Neural cell (in vitro differentiated cells): Measurements from ENCODE around the gene GNAQ. TPM values are rescaled to one million over a fixed set of nuclear protein-coding genes. Genes with fewer than 3 reads are reported as not detected.

Experiments used
- H2AFZ ChIP-seq: fragments of 200-600, 300-800 bp; sonication (generic), shearing (Covaris generic); 2 replicates; pipeline ENCODE4 v1.6.0; 2014; ENCODE audit warnings: low read depth, mild to moderate bottlenecking, antibody characterized with exemption, low read length, moderate library complexity
- H3F3A ChIP-seq: fragments of 200-600 bp; shearing (Covaris generic); 2 replicates; pipeline ENCODE4 v1.6.1; 2016; ENCODE audit warnings: mild to moderate bottlenecking, moderate library complexity, mixed read lengths, antibody characterized with exemption, low read length; ENCODE audit not compliant: insufficient read depth, poor library complexity, severe bottlenecking
- H3K27ac ChIP-seq: fragments of 200-600, 300-800 bp; sonication (generic), shearing (Covaris generic); 2 replicates; pipeline ENCODE4 v1.5.1; 2014; ENCODE audit warnings: mild to moderate bottlenecking, low read length, moderate library complexity
- H3K27me3 ChIP-seq: fragments of 300-800, 200-600 bp; sonication (generic), shearing (Covaris generic); 2 replicates; pipeline ENCODE4 v1.6.0; 2014; ENCODE audit warnings: mild to moderate bottlenecking, low read depth, low read length, moderate library complexity; ENCODE audit not compliant: insufficient read depth
- H3K36me3 ChIP-seq: fragments of 300-800, 200-600 bp; sonication (generic), shearing (Covaris generic); 2 replicates; pipeline ENCODE4 v1.5.1; 2014; ENCODE audit warnings: mild to moderate bottlenecking, antibody characterized with exemption, low read length, moderate library complexity; ENCODE audit not compliant: insufficient read depth
- H3K4me2 ChIP-seq: fragments of 300-800, 200-600 bp; sonication (generic), shearing (Covaris generic); 2 replicates; pipeline ENCODE4 v1.6.0; 2014; ENCODE audit warnings: mild to moderate bottlenecking, low read length
- H3K4me3 ChIP-seq: fragments of 300-800, 200-600 bp; sonication (generic), shearing (Covaris generic); 2 replicates; pipeline ENCODE4 v1.5.1; 2014; ENCODE audit warnings: mild to moderate bottlenecking, low read length, moderate library complexity
- H3K79me2 ChIP-seq: fragments of 200-600 bp; shearing (Covaris generic); replicated peaks from 2 replicates; pipeline ENCODE4 v1.6.0; 2014; ENCODE audit warnings: mild to moderate bottlenecking, low read length, moderate library complexity; ENCODE audit not compliant: insufficient read depth
- H3K9ac ChIP-seq: fragments of 300-800, 200-600 bp; sonication (generic), shearing (Covaris generic); 2 replicates; pipeline ENCODE4 v1.6.1; 2016; ENCODE audit warnings: mild to moderate bottlenecking, low read length, mixed read lengths
- H3K9me2 ChIP-seq: fragments of 200-600 bp; shearing (Covaris generic); 2 replicates; pipeline ENCODE4 v1.6.1; 2016; ENCODE audit warnings: mild to moderate bottlenecking, low read length, mixed read lengths; ENCODE audit not compliant: insufficient read depth
- H3K9me3 ChIP-seq: fragments of 200-600, 300-800 bp; sonication (generic), shearing (Covaris generic); 2 replicates; pipeline ENCODE4 v1.6.1; 2016; ENCODE audit warnings: mild to moderate bottlenecking, mixed run types, low read length, moderate library complexity, mixed read lengths
- H4K20me1 ChIP-seq: fragments of 200-600 bp; shearing (Covaris generic); 2 replicates; pipeline ENCODE4 v1.6.1; 2016; ENCODE audit warnings: mild to moderate bottlenecking, mixed run types; ENCODE audit not compliant: insufficient read depth
- CTCF ChIP-seq: fragments of 450-650 bp; IDR thresholded peaks from 2 replicates; pipeline ENCODE4 v1.5.1; 2014; ENCODE audit warnings: antibody characterized with exemption, mild to moderate bottlenecking, moderate library complexity; ENCODE audit not compliant: poor library complexity, severe bottlenecking
- EP300 ChIP-seq: fragments of 450-650 bp; conservative IDR thresholded peaks from 2 replicates; pipeline ENCODE4 v1.6.1; 2014; ENCODE audit warnings: antibody characterized with exemption, mild to moderate bottlenecking, moderate library complexity; ENCODE audit not compliant: poor library complexity, severe bottlenecking
- EZH2 ChIP-seq: fragments of 200-600, 300-800 bp; shearing (Covaris generic), sonication (generic); IDR thresholded peaks from 2 replicates; pipeline ENCODE4 v1.6.1; 2014; ENCODE audit warnings: antibody characterized with exemption, low read length, borderline replicate concordance, mild to moderate bottlenecking; ENCODE audit not compliant: insufficient read depth, poor library complexity, severe bottlenecking
- MXI1 ChIP-seq: fragments of 450-650 bp; conservative IDR thresholded peaks from 2 replicates; pipeline ENCODE4 v1.6.1; 2014; ENCODE audit warnings: antibody characterized with exemption, mild to moderate bottlenecking; ENCODE audit not compliant: poor library complexity, severe bottlenecking
- POLR2AphosphoS5 ChIP-seq: IDR thresholded peaks from 2 replicates; pipeline ENCODE4 v1.6.1; 2012
- RAD21 ChIP-seq: fragments of 450-650 bp; conservative IDR thresholded peaks from 2 replicates; pipeline ENCODE4 v1.6.1; 2014; ENCODE audit warnings: antibody characterized with exemption, mild to moderate bottlenecking, moderate library complexity
- REST ChIP-seq: IDR thresholded peaks from 2 replicates; pipeline ENCODE4 v1.6.1; 2012; ENCODE audit warnings: borderline replicate concordance
- SMC3 ChIP-seq: fragments of 450-650 bp; conservative IDR thresholded peaks from 2 replicates; pipeline ENCODE4 v1.6.1; 2014; ENCODE audit warnings: antibody characterized with exemption, mild to moderate bottlenecking, moderate library complexity; ENCODE audit not compliant: poor library complexity
- TAF1 ChIP-seq: IDR thresholded peaks from 2 replicates; pipeline ENCODE4 v1.6.1; 2012; ENCODE audit warnings: low read depth
- polyA plus RNA-seq: library from polyadenylated mRNA; depleted of rRNA; stranded (reverse); fragments of >200 nt; gene quantifications from 2 replicates; pipeline ENCODE4 v1.2.3, GENCODE V29; 2014

The GNAQ gene
- polyA plus RNA-seq, 1 donor from 2014 or later: 86.7 TPM

GRCh38 chr9:77826621-77827020, 205.0 kb downstream of the GNAQ start:
- H3K4me2 ChIP-seq: no peak overlapping the region

GRCh38 chr9:77826116-77826515, 205.5 kb downstream of the GNAQ start:
- H3K27me3 ChIP-seq: no peaks in the 10 kb centered on the region
- no peaks in the 10 kb centered on the region for H3K9me2 ChIP-seq
- H3K9ac ChIP-seq: no peak overlapping the region
- no peaks in the 10 kb centered on the region for H3K9me3 ChIP-seq
- H3K27ac ChIP-seq: no peak overlapping the region
- no peak overlapping the region for H3K4me3 ChIP-seq
- no peaks in the 10 kb centered on the region for H3K36me3 ChIP-seq
- no peak overlapping the region for H2AFZ ChIP-seq
- no peaks in the 10 kb centered on the region for H4K20me1 ChIP-seq
- H3F3A ChIP-seq: no peaks in the 10 kb centered on the region
- no peak overlapping the region for H3K4me2 ChIP-seq
- peaks cover 17% of the 10 kb centered on the region for H3K79me2 ChIP-seq
- TF ChIP-seq REST (no peak), MXI1 (no peak), CTCF (no peak), SMC3 (no peak), TAF1 (no peak), RAD21 (no peak)

More at GRCh38 chr9:77826621-77827020, 205.0 kb downstream of the GNAQ start:
- Histone ChIP-seq H2AFZ (no peak overlapping the region), H3K9me2 (no peaks in the 10 kb centered on the region), H3K36me3 (no peaks in the 10 kb centered on the region), H3K27ac (no peak overlapping the region), H3K9me3 (no peaks in the 10 kb centered on the region), H3F3A (no peaks in the 10 kb centered on the region), H3K9ac (no peak overlapping the region), H4K20me1 (no peaks in the 10 kb centered on the region), H3K27me3 (no peaks in the 10 kb centered on the region), H3K79me2 (peaks cover 19% of the 10 kb centered on the region), H3K4me3 (no peak overlapping the region)
- TF ChIP-seq RAD21: no peak
- no peak for TF ChIP-seq SMC3
- TF ChIP-seq REST: no peak
- TF ChIP-seq EZH2: no peak
- no peak for TF ChIP-seq TAF1
- no peak for TF ChIP-seq POLR2AphosphoS5
- no peak for TF ChIP-seq EP300
- TF ChIP-seq MXI1: no peak
- no peak for TF ChIP-seq CTCF
